Measurements from ENCODE around the gene HOXC11. TPM values are rescaled to one million over a fixed set of nuclear protein-coding genes. Genes with fewer than 3 reads are reported as not detected.

Gene HOXC11
- total RNA-seq, 4 donors from 2014 or later = 4.9 to 10.7 (median 6.2) TPM

GRCh38 chr12:53964315-53964713, 8.6 kb upstream of the HOXC11 start:
- no peak overlapping the region for H3K4me3 ChIP-seq (ENCODE audit: low read depth, poor library complexity, severe bottlenecking)
- no peak for TF ChIP-seq POLR2A (IDR thresholded peaks at IDR 0.05)
- no peak for TF ChIP-seq CTCF (IDR thresholded peaks at IDR 0.05)
- 60 to 63% methylated on average over 2 of the region's 2 CpGs for WGBS, 2 donors
- intact Hi-C loops (cut with DNase I; ENCODE audit: low total_unique reads) = no loop called here
- no peak for DNase-seq (ENCODE audit: low spot score in 2 of 2)

- intact Hi-C loops (cut with DNase I; ENCODE audit: low total_unique reads) = no loop called here
- peak in 1 of 2 donors; percentile 71 for DNase-seq (ENCODE audit: low spot score in 2 of 2)
- WGBS, 2 donors = 41 to 60% methylated on average over 18 of the region's 18 CpGs
- no peak for TF ChIP-seq CTCF (IDR thresholded peaks at IDR 0.05)
- TF ChIP-seq POLR2A (IDR thresholded peaks at IDR 0.05) = no peak
- H3K4me3 ChIP-seq (ENCODE audit: low read depth, poor library complexity, severe bottlenecking) = no peak overlapping the region
Observed at GRCh38 chr12:53965281-53966084, 7.4 kb upstream of the HOXC11 start.

- intact Hi-C loops (cut with DNase I; ENCODE audit: low total_unique reads) = no loop called here
- peak overlapping the region; percentile 7 for H3K4me3 ChIP-seq (ENCODE audit: low read depth, poor library complexity, severe bottlenecking)
- no peak for DNase-seq (ENCODE audit: low spot score in 2 of 2)
- TF ChIP-seq CTCF (IDR thresholded peaks at IDR 0.05) = no peak
- no peak for TF ChIP-seq POLR2A (IDR thresholded peaks at IDR 0.05)
- WGBS, 2 donors = 38 to 57% methylated on average over 15 of the region's 15 CpGs
Observed at GRCh38 chr12:53966085-53966384, 6.9 kb upstream of the HOXC11 start.

- TF ChIP-seq POLR2A (IDR thresholded peaks at IDR 0.05) = no peak
- TF ChIP-seq CTCF (IDR thresholded peaks at IDR 0.05) = no peak
- WGBS, 2 donors = 57 to 63% methylated on average over 36 of the region's 36 CpGs
- DNase-seq (ENCODE audit: low spot score in 2 of 2) = no peak
- peak overlapping the region; percentile 7 for H3K4me3 ChIP-seq (ENCODE audit: low read depth, poor library complexity, severe bottlenecking)
- intact Hi-C loops (cut with DNase I; ENCODE audit: low total_unique reads) = no loop called here
Observed at GRCh38 chr12:53966385-53967133, 6.4 kb upstream of the HOXC11 start.

GRCh38 chr12:53967421-53967925, 5.5 kb upstream of the HOXC11 start:
- no peak for DNase-seq (ENCODE audit: low spot score in 2 of 2)
- intact Hi-C loops (cut with DNase I; ENCODE audit: low total_unique reads) = no loop called here
- no peak overlapping the region for H3K4me3 ChIP-seq (ENCODE audit: low read depth, poor library complexity, severe bottlenecking)
- TF ChIP-seq POLR2A (IDR thresholded peaks at IDR 0.05) = no peak
- TF ChIP-seq CTCF (IDR thresholded peaks at IDR 0.05) = no peak
- WGBS, 2 donors = 19 to 25% methylated on average over 5 of the region's 5 CpGs
